ENCODE measurements around the gene C19orf67. TPM values are rescaled to one million over a fixed set of nuclear protein-coding genes. Genes with fewer than 3 reads are reported as not detected.

C19orf67 gene
- total and polyA plus RNA-seq, 2 of the 13 experiments (the other 11 are each of a cell fraction or from before 2014, with no cell fraction given) = 0.11 to 0.32 TPM

DNA sequence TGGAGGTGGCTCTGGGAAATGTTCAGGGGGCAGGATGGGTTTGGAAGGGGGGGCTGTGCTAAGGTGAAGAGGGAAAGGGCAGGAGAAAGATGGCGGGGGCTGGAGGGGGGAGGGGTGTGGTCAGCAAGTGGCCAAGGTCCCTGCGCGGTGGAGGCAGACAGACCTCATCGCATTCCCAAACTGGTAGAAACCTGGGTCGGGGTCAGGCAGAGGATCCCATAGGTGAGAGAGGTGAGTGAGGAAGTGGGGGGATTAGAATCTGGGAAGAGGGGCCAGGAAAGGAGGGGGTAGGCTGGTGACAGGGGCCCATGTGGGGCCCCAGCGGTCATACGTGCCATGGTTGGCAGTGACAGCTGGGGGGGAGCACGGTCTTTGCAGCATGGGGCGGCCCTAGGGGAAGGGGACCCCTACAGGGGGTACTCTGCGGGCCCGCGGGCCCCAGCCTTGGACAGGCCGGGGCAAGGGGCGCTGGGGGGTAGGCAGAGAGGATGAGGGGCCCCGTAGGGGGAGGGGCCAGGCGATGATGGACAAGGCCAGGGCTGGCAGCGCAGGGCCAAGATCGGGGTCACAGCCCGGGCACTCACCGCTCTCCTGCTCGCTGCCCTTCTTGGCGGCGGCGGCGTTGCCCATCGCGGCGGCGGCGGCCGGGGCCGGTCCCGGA, 31.5 kb upstream of the C19orf67 start:
- peaks cover 62% of the 10 kb centered on the region for H3K4me1 ChIP-seq (ENCODE audit: insufficient read depth, low read length)
- ChIA-PET CTCF (ENCODE audit: low intra/inter-chr PET ratio, low total read pairs) (no interaction called here), POLR2A (interaction anchor here (0.6 to 2.5 kb wide), 6 partner anchors 18 to 111 kb away, joined by 3 to 21 read pairs (median 6); partner anchors contain the start of genes ASF1B and RFX1)
- intact Hi-C loops (cut with micrococcal nuclease; ENCODE audit: unreplicated experiment) (loop anchor here (5.0 kb wide), 1 partner anchor 35 kb away; no protein-coding TSS in a partner anchor), in situ Hi-C loops (cut with HindIII; ENCODE audit: extremely low pct_ligation_motif_present, low pct_unique_long_range_greater_than_20kb) (no loop called here)
- no peak for DNase-seq (ENCODE audit: low spot score)
- H4K20me1 ChIP-seq (ENCODE audit: insufficient read depth, low read length) = no peaks in the 10 kb centered on the region
- FAIRE-seq = no peak
- H2AFZ ChIP-seq (ENCODE audit: low read length) = no peak overlapping the region
- no peaks in the 10 kb centered on the region; a peak in 1 of 5 replicates for H3K27me3 ChIP-seq (ENCODE audit: control insufficient read depth in 1 of 2, insufficient read depth in 2 of 2, low read length in 2 of 2)
- WGBS (ENCODE audit: low lambda C conversion rate) = 0% methylated on average over 8 of the region's 33 CpGs
- no TSS peak for BruUV-seq (replicated peaks)
- no peak overlapping the region for H3K27ac ChIP-seq (ENCODE audit: extremely low read length, insufficient read depth, low read length)
- no peak for ATAC-seq
- H3K79me2 ChIP-seq (ENCODE audit: insufficient read depth, low read length) = peaks cover 12% of the 10 kb centered on the region
- peak overlapping the region; percentile 89 for H3K4me2 ChIP-seq (ENCODE audit: low read depth, low read length)
- H3K9me3 ChIP-seq (ENCODE audit: low read length) = no peaks in the 10 kb centered on the region
- H3K36me3 ChIP-seq (replicated peaks in 1 of 2; ENCODE audit: control insufficient read depth in 1 of 2, insufficient read depth in 2 of 2, low read length in 2 of 2) = no peaks in the 10 kb centered on the region; a peak in 1 of 5 replicates
- peak overlapping the region; percentile 79 for H3K9ac ChIP-seq (ENCODE audit: insufficient read depth, low read depth, low read length)
- H3K4me3 ChIP-seq (replicated peaks in 1 of 3; ENCODE audit: insufficient read depth in 1 of 3, low read depth in 2 of 3, low read length in 3 of 3) = peak overlapping the region; percentile 80 to 89 (median 86)
- TF ChIP-seq AGO1 (IDR thresholded peaks at IDR 0.05; ENCODE audit: low read depth, low read length, poor library complexity, severe bottlenecking) (peak; percentile 7), FOXO1 (CRISPR knock-in tag; IDR thresholded peaks at IDR 0.05) (no peak), ZFX (CRISPR knock-in tag; IDR thresholded peaks at IDR 0.05; ENCODE audit: low read depth) (peak; percentile 27; the same call in 1 of the 2 replicates), NFIB (CRISPR knock-in tag; IDR thresholded peaks at IDR 0.05; ENCODE audit: borderline replicate concordance) (no peak), FIP1L1 (IDR thresholded peaks at IDR 0.05; ENCODE audit: borderline replicate concordance, insufficient read depth, low read depth, low read length) (no peak), MATR3 (CRISPR knock-in tag; IDR thresholded peaks at IDR 0.05) (no peak), ARNTL (CRISPR knock-in tag; IDR thresholded peaks at IDR 0.05) (no peak), THAP11 (CRISPR knock-in tag; IDR thresholded peaks at IDR 0.05) (no peak), PCBP2 (optimal IDR thresholded peaks at IDR 0.05; ENCODE audit: low read depth, low read length, poor library complexity, severe bottlenecking) (no peak), KAT7 (CRISPR knock-in tag; IDR thresholded peaks at IDR 0.05; ENCODE audit: borderline replicate concordance) (peak; percentile 28; the same call in 1 of the 2 replicates), MEIS2 (CRISPR knock-in tag; IDR thresholded peaks at IDR 0.05) (0 out of 2 replicates have a peak, but pooled peaks have one; percentile 29), ZNF776 (CRISPR knock-in tag; IDR thresholded peaks at IDR 0.05) (0 out of 2 replicates have a peak, but pooled peaks have one; percentile 9), HDAC6 (IDR thresholded peaks at IDR 0.05; ENCODE audit: low read depth, low read length) (no peak), PAX8 (CRISPR knock-in tag; IDR thresholded peaks at IDR 0.05; ENCODE audit: borderline replicate concordance) (no peak), HNF4A (CRISPR knock-in tag; IDR thresholded peaks at IDR 0.05) (no peak), YY1 (IDR thresholded peaks at IDR 0.05; ENCODE audit: insufficient read depth, insufficient replicate concordance, low read depth, low read length) (peak; percentile 61), ZMAT3 (CRISPR knock-in tag; conservative IDR thresholded peaks at IDR 0.05) (0 out of 2 replicates have a peak, but pooled peaks have one; percentile 36), ZBTB38 (CRISPR knock-in tag; IDR thresholded peaks at IDR 0.05) (no peak), RFXAP (CRISPR knock-in tag; IDR thresholded peaks at IDR 0.05; ENCODE audit: borderline replicate concordance) (no peak)
- TF ChIP-seq, protein P1, sequence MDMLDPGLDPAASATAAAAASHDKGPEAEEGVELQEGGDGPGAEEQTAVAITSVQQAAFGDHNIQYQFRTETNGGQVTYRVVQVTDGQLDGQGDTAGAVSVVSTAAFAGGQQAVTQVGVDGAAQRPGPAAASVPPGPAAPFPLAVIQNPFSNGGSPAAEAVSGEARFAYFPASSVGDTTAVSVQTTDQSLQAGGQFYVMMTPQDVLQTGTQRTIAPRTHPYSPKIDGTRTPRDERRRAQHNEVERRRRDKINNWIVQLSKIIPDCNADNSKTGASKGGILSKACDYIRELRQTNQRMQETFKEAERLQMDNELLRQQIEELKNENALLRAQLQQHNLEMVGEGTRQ (IDR thresholded peaks at IDR 0.05; ENCODE audit: low read depth, low read length) = no peak
- TF ChIP-seq, protein P1 (CRISPR knock-in tag; IDR thresholded peaks at IDR 0.05; ENCODE audit: borderline replicate concordance) = no peak
- TF ChIP-seq, protein P2, sequence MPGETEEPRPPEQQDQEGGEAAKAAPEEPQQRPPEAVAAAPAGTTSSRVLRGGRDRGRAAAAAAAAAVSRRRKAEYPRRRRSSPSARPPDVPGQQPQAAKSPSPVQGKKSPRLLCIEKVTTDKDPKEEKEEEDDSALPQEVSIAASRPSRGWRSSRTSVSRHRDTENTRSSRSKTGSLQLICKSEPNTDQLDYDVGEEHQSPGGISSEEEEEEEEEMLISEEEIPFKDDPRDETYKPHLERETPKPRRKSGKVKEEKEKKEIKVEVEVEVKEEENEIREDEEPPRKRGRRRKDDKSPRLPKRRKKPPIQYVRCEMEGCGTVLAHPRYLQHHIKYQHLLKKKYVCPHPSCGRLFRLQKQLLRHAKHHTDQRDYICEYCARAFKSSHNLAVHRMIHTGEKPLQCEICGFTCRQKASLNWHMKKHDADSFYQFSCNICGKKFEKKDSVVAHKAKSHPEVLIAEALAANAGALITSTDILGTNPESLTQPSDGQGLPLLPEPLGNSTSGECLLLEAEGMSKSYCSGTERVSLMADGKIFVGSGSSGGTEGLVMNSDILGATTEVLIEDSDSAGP (CRISPR knock-in tag; IDR thresholded peaks at IDR 0.05; ENCODE audit: borderline replicate concordance) = no peak
